ENCODE data around the gene CAMK2D. TPM values are rescaled to one million over a fixed set of nuclear protein-coding genes. Genes with fewer than 3 reads are reported as not detected.

Gene CAMK2D
- total RNA-seq, 2 experiments from 2014 or later, result 29.9 to 32.9 TPM

DNA sequence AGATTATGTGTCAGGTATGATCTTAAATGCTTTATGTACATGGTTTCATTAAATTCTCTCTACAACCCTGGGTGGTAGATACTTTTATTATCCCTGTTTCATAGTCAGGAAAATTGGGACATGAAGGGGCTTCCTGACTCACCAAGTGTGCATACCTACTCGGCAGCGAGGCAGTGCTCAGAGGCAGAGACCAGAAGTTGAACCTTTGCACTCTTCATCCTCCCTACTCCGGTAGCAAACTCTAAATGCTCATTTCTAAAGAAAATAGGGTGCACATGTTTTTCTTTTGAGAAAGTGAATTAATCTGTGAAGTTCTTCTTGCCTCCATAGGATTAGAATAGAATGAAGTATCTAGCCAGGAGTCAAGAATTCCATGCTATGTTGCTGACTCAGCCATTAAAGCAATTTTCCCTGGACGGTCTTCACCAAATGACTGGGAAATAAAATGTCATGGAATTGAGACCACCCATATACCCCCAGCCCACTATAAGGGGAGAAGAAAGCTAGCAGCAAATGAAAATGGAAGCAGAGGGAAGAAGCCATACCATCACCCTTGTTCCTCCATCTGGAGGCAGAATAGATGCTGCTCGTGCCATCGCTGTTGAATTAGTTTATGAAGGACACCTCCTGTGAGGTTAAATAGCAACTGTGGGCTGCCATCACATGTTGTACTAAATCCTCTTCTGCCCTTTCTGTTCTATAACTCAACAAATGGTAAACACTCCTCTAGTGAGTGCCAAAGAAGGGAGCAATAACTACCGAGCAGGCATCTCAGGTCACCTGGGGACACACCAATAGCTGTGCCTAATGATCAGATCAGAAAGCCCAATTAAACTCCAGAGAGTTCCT lies 355.4 kb downstream of the CAMK2D start:
- H3K27ac Mint-ChIP-seq, result no peak overlapping the region
- CTCF ChIA-PET, result no interaction called here
- no peaks in the 10 kb centered on the region for H3K27me3 ChIP-seq (ENCODE audit: control insufficient read depth in 1 of 2, insufficient read depth in 2 of 2, low read length in 2 of 2)
- no peak for ATAC-seq (ENCODE audit: poor library complexity)
- H3K9me3 ChIP-seq (ENCODE audit: control insufficient read depth in 1 of 2, insufficient read depth in 1 of 2, low read length in 2 of 2), result no peaks in the 10 kb centered on the region
- intact Hi-C loops (cut with DNase I, micrococcal nuclease), result no loop called here
- no peaks in the 10 kb centered on the region for H3K4me1 ChIP-seq (ENCODE audit: insufficient read depth, low read length)
- no peaks in the 10 kb centered on the region for H3K36me3 Mint-ChIP-seq (ENCODE audit: low read depth)
- DNase-seq, result no peak
- POLR2A ChIA-PET, result no interaction called here
- H3K9me3 Mint-ChIP-seq, result no peaks in the 10 kb centered on the region
- no peak overlapping the region for H3K4me3 ChIP-seq (ENCODE audit: low read length)
- no peaks in the 10 kb centered on the region for H3K4me1 Mint-ChIP-seq (ENCODE audit: low read depth)
- no peak overlapping the region for H3K27ac ChIP-seq (ENCODE audit: low read depth in 1 of 2, low read length in 2 of 2)
- H3K27me3 Mint-ChIP-seq, result peaks cover 3% of the 10 kb centered on the region
- no peak overlapping the region for H3K4me3 Mint-ChIP-seq
- no peaks in the 10 kb centered on the region for H3K36me3 ChIP-seq (ENCODE audit: insufficient read depth, low read length)
- TF ChIP-seq, protein P1, sequence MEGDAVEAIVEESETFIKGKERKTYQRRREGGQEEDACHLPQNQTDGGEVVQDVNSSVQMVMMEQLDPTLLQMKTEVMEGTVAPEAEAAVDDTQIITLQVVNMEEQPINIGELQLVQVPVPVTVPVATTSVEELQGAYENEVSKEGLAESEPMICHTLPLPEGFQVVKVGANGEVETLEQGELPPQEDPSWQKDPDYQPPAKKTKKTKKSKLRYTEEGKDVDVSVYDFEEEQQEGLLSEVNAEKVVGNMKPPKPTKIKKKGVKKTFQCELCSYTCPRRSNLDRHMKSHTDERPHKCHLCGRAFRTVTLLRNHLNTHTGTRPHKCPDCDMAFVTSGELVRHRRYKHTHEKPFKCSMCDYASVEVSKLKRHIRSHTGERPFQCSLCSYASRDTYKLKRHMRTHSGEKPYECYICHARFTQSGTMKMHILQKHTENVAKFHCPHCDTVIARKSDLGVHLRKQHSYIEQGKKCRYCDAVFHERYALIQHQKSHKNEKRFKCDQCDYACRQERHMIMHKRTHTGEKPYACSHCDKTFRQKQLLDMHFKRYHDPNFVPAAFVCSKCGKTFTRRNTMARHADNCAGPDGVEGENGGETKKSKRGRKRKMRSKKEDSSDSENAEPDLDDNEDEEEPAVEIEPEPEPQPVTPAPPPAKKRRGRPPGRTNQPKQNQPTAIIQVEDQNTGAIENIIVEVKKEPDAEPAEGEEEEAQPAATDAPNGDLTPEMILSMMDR (IDR thresholded peaks at IDR 0.05), result no peak

DNA sequence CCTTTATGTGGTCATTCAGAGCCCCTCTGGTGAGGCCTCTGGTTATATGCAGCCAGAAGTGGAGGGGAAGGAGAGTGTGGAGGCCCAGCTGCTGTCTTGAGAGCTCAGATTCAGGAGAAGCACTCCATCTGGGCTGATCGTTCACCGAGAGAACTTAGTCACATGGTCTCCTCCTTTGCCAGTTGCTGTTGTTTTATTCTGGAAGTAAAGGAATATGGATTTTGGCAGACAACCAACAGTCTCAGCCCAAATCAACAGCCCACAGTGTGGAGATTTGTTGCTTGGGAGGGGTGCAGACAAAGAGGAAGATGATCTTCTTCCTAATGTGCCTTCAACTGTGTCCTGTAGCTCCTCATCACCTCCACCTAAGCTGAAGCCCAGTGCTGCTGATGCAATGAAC lies 356.7 kb downstream of the CAMK2D start:
- H3K4me3 ChIP-seq (ENCODE audit: low read length), result no peak overlapping the region
- no peak for DNase-seq
- ChIA-PET CTCF (no interaction called here), POLR2A (no interaction called here)
- ATAC-seq (ENCODE audit: poor library complexity), result no peak
- no peak overlapping the region for H3K27ac ChIP-seq (ENCODE audit: low read depth in 1 of 2, low read length in 2 of 2)
- H3K36me3 ChIP-seq (ENCODE audit: insufficient read depth, low read length), result no peaks in the 10 kb centered on the region
- no peaks in the 10 kb centered on the region for H3K27me3 ChIP-seq (ENCODE audit: control insufficient read depth in 1 of 2, insufficient read depth in 2 of 2, low read length in 2 of 2)
- TF ChIP-seq, protein P1 (IDR thresholded peaks at IDR 0.05), result no peak
- H3K36me3 Mint-ChIP-seq (ENCODE audit: low read depth), result no peaks in the 10 kb centered on the region
- no peaks in the 10 kb centered on the region for H3K9me3 ChIP-seq (ENCODE audit: control insufficient read depth in 1 of 2, insufficient read depth in 1 of 2, low read length in 2 of 2)
- no peaks in the 10 kb centered on the region for H3K4me1 Mint-ChIP-seq (ENCODE audit: low read depth)
- peaks cover 3% of the 10 kb centered on the region for H3K27me3 Mint-ChIP-seq
- H3K4me1 ChIP-seq (ENCODE audit: insufficient read depth, low read length), result no peaks in the 10 kb centered on the region
- H3K27ac Mint-ChIP-seq, result no peak overlapping the region
- no peak overlapping the region for H3K4me3 Mint-ChIP-seq
- intact Hi-C loops (cut with DNase I, micrococcal nuclease), result no loop called here
- H3K9me3 Mint-ChIP-seq, result no peaks in the 10 kb centered on the region

DNA sequence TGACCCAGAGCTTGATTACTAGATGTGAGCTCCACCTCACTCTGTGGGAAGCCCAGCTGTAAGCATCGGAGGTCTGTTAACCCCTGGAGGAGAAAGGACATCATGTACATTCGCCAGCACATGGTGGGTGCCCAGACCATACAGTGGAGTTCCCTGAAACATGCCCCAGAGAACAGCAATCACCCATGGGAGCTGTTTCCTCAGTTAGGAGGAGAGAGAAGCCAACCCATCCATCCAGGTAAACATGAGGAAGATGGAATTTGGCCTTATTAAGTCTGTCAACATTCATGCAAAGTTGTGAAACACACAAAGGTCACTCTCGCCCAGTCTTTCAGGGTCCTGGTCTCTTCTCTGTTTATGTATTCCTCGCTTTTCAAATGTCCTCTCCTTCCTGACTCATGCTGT lies 357.4 kb downstream of the CAMK2D start:
- Mint-ChIP-seq H3K9me3 (no peaks in the 10 kb centered on the region), H3K27me3 (no peaks in the 10 kb centered on the region), H3K4me3 (no peak overlapping the region), H3K27ac (no peak overlapping the region), H3K4me1 (ENCODE audit: low read depth) (no peaks in the 10 kb centered on the region), H3K36me3 (ENCODE audit: low read depth) (no peaks in the 10 kb centered on the region)
- ATAC-seq (ENCODE audit: poor library complexity), result no peak
- Histone ChIP-seq H3K27me3 (ENCODE audit: control insufficient read depth in 1 of 2, insufficient read depth in 2 of 2, low read length in 2 of 2) (no peaks in the 10 kb centered on the region), H3K4me1 (ENCODE audit: insufficient read depth, low read length) (no peaks in the 10 kb centered on the region), H3K9me3 (ENCODE audit: control insufficient read depth in 1 of 2, insufficient read depth in 1 of 2, low read length in 2 of 2) (no peaks in the 10 kb centered on the region), H3K4me3 (ENCODE audit: low read length) (no peak overlapping the region), H3K27ac (ENCODE audit: low read depth in 1 of 2, low read length in 2 of 2) (no peak overlapping the region), H3K36me3 (ENCODE audit: insufficient read depth, low read length) (no peaks in the 10 kb centered on the region)
- DNase-seq, result no peak
- intact Hi-C loops (cut with DNase I, micrococcal nuclease), result no loop called here
- TF ChIP-seq, protein P1 (IDR thresholded peaks at IDR 0.05), result no peak
- CTCF ChIA-PET, result no interaction called here
- POLR2A ChIA-PET, result no interaction called here

Other genes with a start within 250 kb of the CAMK2D start
- not detected for gene ARSJ, start 217.9 kb upstream of the CAMK2D start, total RNA-seq

All from CD4-positive, alpha-beta T cell (primary cell).